Mesendoderm (in vitro differentiated cells): ENCODE results near the gene PPTC7.
"Not testable (repeated sequence)": the region's sequence is repeated elsewhere in the genome, so short reads cannot be mapped to it uniquely, and the experiment has no call there.

Experiments
- DNase-seq: peaks from one replicate; pipeline ENCODE4 v3.0.0; 2013
- H2AK5ac ChIP-seq: 2 replicates; pipeline ENCODE4 v1.6.1; 2013; ENCODE audit warnings: low read length, inconsistent platforms
- H2BK120ac ChIP-seq: 2 replicates; pipeline ENCODE4 v1.6.1; 2013; ENCODE audit warnings: low read depth, mild to moderate bottlenecking, low read length, moderate library complexity, mixed read lengths
- H2BK15ac ChIP-seq: replicated peaks from 2 replicates; pipeline ENCODE4 v1.6.1; 2013; ENCODE audit warnings: low read depth, mild to moderate bottlenecking, moderate library complexity
- H2BK5ac ChIP-seq: 2 replicates; pipeline ENCODE4 v1.6.1; 2013; ENCODE audit warnings: low read length, inconsistent platforms
- H3K18ac ChIP-seq: 2 replicates; pipeline ENCODE4 v1.6.1; 2013; ENCODE audit warnings: mild to moderate bottlenecking, low read length, mixed read lengths
- H3K23ac ChIP-seq: one replicate; pipeline ENCODE4 v1.6.1; 2013; ENCODE audit warnings: low read length
- H3K27ac ChIP-seq: 2 replicates; pipeline ENCODE4 v1.5.1; 2013; ENCODE audit warnings: low read depth, mild to moderate bottlenecking, inconsistent platforms, low read length, moderate library complexity
- H3K27me3 ChIP-seq: 2 replicates; pipeline ENCODE4 v1.6.1; 2013; ENCODE audit warnings: low read length, control low read depth, mild to moderate bottlenecking, inconsistent platforms; ENCODE audit not compliant: insufficient read depth, poor library complexity
- H3K36me3 ChIP-seq: 2 replicates; pipeline ENCODE4 v1.6.1; 2013; ENCODE audit warnings: low read length, inconsistent platforms; ENCODE audit not compliant: control insufficient read depth, insufficient read depth
- H3K4ac ChIP-seq: one replicate; pipeline ENCODE4 v1.6.1; 2013; ENCODE audit warnings: low read depth, mild to moderate bottlenecking, low read length, moderate library complexity
- H3K4me1 ChIP-seq: 2 replicates; pipeline ENCODE4 v1.6.1; 2013; ENCODE audit warnings: low read depth, low read length, inconsistent platforms; ENCODE audit not compliant: control insufficient read depth
- H3K4me2 ChIP-seq: 2 replicates; pipeline ENCODE4 v1.6.1; 2013; ENCODE audit warnings: low read length
- H3K4me3 ChIP-seq: 2 replicates; pipeline ENCODE4 v1.5.1; 2013; ENCODE audit warnings: mild to moderate bottlenecking, low read length
- H3K56ac ChIP-seq: one replicate; pipeline ENCODE4 v1.6.1; 2013; ENCODE audit warnings: low read length
- H3K79me1 ChIP-seq: 2 replicates; pipeline ENCODE4 v1.6.1; 2013; ENCODE audit warnings: low read length, inconsistent platforms
- H3K79me2 ChIP-seq: 2 replicates; pipeline ENCODE4 v1.6.1; 2013; ENCODE audit warnings: mild to moderate bottlenecking, low read length; ENCODE audit not compliant: control insufficient read depth, insufficient read depth
- H3K9ac ChIP-seq: 2 replicates; pipeline ENCODE4 v1.6.1; 2013; ENCODE audit warnings: low read length, inconsistent platforms
- H4K5ac ChIP-seq: one replicate; pipeline ENCODE4 v1.6.1; 2013; ENCODE audit warnings: low read length
- H4K8ac ChIP-seq: one replicate; pipeline ENCODE4 v1.6.1; 2013; ENCODE audit warnings: low read depth, mild to moderate bottlenecking, control low read depth, low read length, moderate library complexity
- WGBS: extraction: QIAGEN DNeasy Blood & Tissue Kit; methylation state at CpG from one replicate; pipeline ENCODE4 v1.1.7; 2013; ENCODE audit warnings: low lambda C conversion rate, missing lambda C conversion rate; ENCODE audit not compliant: insufficient coverage; ENCODE audit errors: extremely low coverage; 5-methylcytosine and 5-hydroxymethylcytosine counted together

Gene PPTC7

DNA sequence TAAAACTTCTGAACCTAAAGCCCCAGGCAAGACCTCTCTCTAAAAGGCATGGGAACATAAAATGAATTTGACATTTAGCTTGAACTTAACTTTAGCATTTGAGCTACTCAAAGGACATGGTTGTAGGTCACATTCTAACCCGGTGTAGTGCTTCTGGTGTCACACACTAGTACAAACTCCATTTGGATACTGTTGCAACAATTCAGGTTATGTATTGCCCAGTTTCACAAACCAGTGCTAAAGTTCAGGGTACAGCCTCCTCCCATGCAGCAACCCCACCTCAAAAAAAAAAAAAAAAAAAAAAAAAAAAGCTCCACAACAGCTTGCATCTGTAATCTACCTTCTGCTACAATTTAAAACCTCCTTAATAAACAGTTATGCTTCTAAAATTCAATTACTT is 7.8 kb downstream of the PPTC7 start:
- Histone ChIP-seq H2BK15ac (no peak overlapping the region), H3K79me2 (peaks cover 28% of the 10 kb centered on the region), H3K79me1 (peaks cover 13% of the 10 kb centered on the region), H3K4me3 (no peak overlapping the region), H2AK5ac (no peak overlapping the region), H3K4ac (no peak overlapping the region), H3K27me3 (no peaks in the 10 kb centered on the region), H3K4me2 (no peak overlapping the region), H2BK120ac (no peak overlapping the region), H3K36me3 (no peaks in the 10 kb centered on the region), H4K8ac (no peak overlapping the region), H3K18ac (no peak overlapping the region), H3K56ac (no peak overlapping the region), H2BK5ac (no peak overlapping the region), H3K9ac (no peak overlapping the region), H4K5ac (no peak overlapping the region), H3K23ac (no peak overlapping the region), H3K27ac (no peak overlapping the region), H3K4me1 (no peaks in the 10 kb centered on the region)
- DNase-seq = no peak
- no CpG with 5 or more reads among the region's 1 CpG for WGBS

DNA sequence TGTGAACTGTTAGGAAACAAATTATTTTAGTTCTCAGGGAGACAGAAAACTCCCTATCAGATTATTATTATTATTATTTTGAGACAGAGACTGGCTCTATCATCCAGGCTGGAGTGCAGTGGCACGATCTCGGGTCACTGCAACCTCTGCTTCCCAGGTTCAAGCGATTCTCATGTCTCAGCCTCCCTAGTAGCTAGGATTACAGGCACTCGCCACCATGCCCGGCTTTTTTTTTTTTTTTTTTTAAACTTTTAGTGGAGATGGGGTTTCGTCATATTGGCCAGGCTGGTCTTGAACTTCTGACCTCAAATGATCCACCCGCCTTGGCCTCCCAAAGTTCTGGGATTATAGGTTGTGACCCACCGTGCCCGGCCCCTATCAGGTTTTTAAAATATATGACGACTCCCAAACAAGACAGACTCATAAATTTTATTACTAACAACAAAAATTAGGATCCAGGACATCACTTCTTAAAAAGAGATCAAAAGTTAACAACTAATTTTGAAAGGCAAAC is 8.3 kb downstream of the PPTC7 start:
- H3K4me1 ChIP-seq, H4K5ac ChIP-seq, H2BK120ac ChIP-seq, H3K4me2 ChIP-seq, H3K4me3 ChIP-seq, H3K27me3 ChIP-seq, H3K18ac ChIP-seq, H2BK15ac ChIP-seq, H3K27ac ChIP-seq, H3K4ac ChIP-seq, H3K56ac ChIP-seq, H2BK5ac ChIP-seq, H3K36me3 ChIP-seq, H3K9ac ChIP-seq, DNase-seq, H4K8ac ChIP-seq, H3K23ac ChIP-seq, H2AK5ac ChIP-seq: not testable (repeated sequence)
- Histone ChIP-seq H3K79me2 (peaks cover 26% of the 10 kb centered on the region), H3K79me1 (peaks cover 13% of the 10 kb centered on the region)
- no CpG with 5 or more reads among the region's 10 CpGs for WGBS

DNA sequence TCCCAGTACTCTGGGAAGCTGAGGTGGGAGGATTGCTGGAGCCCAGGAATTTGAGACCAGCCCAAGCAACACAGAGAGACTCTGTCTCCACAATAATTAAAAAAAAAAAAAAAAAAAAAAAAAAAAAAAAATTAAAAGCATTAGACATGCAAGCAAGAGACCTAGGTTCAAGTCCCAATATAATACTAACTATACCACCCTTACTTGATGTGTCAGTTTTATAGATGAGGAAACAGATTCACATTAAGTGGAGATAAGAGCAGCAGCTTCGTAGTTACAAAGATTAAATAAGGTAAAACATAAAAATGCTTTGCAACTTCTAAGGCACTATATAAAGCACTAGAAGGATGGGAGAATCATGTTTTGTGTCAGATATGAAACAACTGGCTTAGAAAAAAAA is 9.1 kb downstream of the PPTC7 start:
- no peak overlapping the region for H2BK120ac ChIP-seq
- H3K4me3 ChIP-seq = no peak overlapping the region
- H3K18ac ChIP-seq = no peak overlapping the region
- H3K36me3 ChIP-seq = no peaks in the 10 kb centered on the region
- H3K23ac ChIP-seq = no peak overlapping the region
- peaks cover 21% of the 10 kb centered on the region for H3K79me2 ChIP-seq
- peaks cover 8% of the 10 kb centered on the region for H3K79me1 ChIP-seq
- H3K27ac ChIP-seq = no peak overlapping the region
- H2AK5ac ChIP-seq = no peak overlapping the region
- no peaks in the 10 kb centered on the region for H3K4me1 ChIP-seq
- WGBS = no CpG with 5 or more reads among the region's 1 CpG
- H4K5ac ChIP-seq = no peak overlapping the region
- no peak overlapping the region for H3K56ac ChIP-seq
- H2BK5ac ChIP-seq = no peak overlapping the region
- no peaks in the 10 kb centered on the region for H3K27me3 ChIP-seq
- no peak overlapping the region for H3K4me2 ChIP-seq
- no peak overlapping the region for H3K9ac ChIP-seq
- no peak overlapping the region for H3K4ac ChIP-seq
- H2BK15ac ChIP-seq = no peak overlapping the region
- DNase-seq = no peak
- no peak overlapping the region for H4K8ac ChIP-seq

DNA sequence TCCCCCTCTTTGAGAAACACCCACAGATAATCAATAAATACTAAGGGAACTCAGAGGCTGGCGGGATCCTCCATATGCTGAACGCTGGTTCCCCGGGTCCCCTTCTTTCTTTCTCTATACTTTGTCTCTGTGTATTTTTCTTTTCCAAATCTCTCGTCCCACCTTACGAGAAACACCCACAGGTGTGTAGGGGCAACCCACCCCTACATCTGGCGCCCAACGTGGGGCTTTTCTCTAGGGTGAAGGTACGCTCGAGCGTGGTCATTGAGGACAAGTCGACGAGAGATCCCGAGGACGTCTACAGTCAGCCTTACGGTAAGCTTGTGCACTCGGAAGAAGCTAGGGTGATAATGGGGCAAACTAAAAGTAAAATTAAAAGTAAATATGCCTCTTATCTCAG is 12.3 kb downstream of the PPTC7 start:
- H3K27me3 ChIP-seq = not testable (repeated sequence)

DNA sequence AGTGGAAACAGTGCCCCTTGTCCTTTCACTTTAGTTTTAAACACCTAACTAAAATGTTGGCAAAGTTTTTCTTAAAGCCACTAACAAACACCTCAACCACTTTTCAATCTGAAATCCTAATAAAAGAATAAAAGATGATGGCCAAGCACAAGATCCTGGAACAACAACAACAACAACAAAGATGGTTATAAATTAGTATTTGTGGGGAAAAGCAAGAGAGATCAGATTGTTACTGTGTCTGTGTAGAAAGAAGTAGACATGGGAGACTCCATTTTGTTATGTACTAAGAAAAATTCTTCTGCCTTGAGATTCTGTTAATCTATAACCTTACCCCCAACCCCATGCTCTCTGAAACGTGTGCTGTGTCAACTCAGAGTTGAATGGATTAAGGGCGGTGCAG is 13.3 kb downstream of the PPTC7 start:
- H2BK5ac ChIP-seq, H3K4me2 ChIP-seq, H3K4me3 ChIP-seq, H3K36me3 ChIP-seq, H3K56ac ChIP-seq, H4K8ac ChIP-seq, H4K5ac ChIP-seq, H2AK5ac ChIP-seq, H3K18ac ChIP-seq, H3K27ac ChIP-seq, DNase-seq, H3K23ac ChIP-seq, H3K9ac ChIP-seq, H2BK120ac ChIP-seq, H2BK15ac ChIP-seq, H3K27me3 ChIP-seq, H3K79me1 ChIP-seq, H3K4ac ChIP-seq, H3K4me1 ChIP-seq: not testable (repeated sequence)
- WGBS = no CpG with 5 or more reads among the region's 2 CpGs
- peaks cover 20% of the 10 kb centered on the region for H3K79me2 ChIP-seq

More for the DNA sequence above, 12.3 kb downstream of the PPTC7 start:
- not testable (repeated sequence) for H3K9ac ChIP-seq, H4K5ac ChIP-seq, H2BK120ac ChIP-seq, H3K36me3 ChIP-seq, H3K4me1 ChIP-seq, H3K27ac ChIP-seq, H3K4me2 ChIP-seq, H2BK15ac ChIP-seq, DNase-seq, H2AK5ac ChIP-seq, H4K8ac ChIP-seq, H3K18ac ChIP-seq, H3K4ac ChIP-seq, H3K23ac ChIP-seq, H3K56ac ChIP-seq, H2BK5ac ChIP-seq, H3K4me3 ChIP-seq
- Histone ChIP-seq H3K79me1 (peaks cover 10% of the 10 kb centered on the region), H3K79me2 (peaks cover 22% of the 10 kb centered on the region)
- WGBS = no CpG with 5 or more reads among the region's 16 CpGs

DNA sequence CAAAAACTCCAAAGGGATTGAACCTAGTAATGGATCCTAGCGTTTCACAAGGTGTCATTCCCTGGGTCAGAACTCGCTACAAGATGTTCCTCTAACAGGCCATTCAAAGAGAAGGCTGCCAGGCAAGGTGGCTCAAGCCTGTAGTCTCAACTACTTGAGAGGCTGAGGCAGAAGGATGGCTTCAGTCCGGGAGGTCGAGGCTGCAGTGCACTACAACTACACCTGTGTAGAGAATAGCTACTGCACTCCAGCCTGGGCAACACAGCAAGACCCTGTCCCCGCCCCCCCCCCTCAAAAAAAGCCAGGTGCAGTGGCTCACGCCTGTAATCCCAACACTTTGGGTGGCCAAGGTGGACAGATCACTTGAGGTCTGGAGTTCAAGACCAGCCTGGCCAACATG is 14.4 kb downstream of the PPTC7 start:
- H3K27me3 ChIP-seq = no peaks in the 10 kb centered on the region
- H3K4me1 ChIP-seq = peaks cover 4% of the 10 kb centered on the region
- H3K56ac ChIP-seq = no peak overlapping the region
- no peak overlapping the region for H3K18ac ChIP-seq
- no peak overlapping the region for H3K4me2 ChIP-seq
- H3K79me2 ChIP-seq = peaks cover 19% of the 10 kb centered on the region
- no peak overlapping the region for H3K23ac ChIP-seq
- WGBS = no CpG with 5 or more reads among the region's 6 CpGs
- DNase-seq = no peak
- no peak overlapping the region for H3K4me3 ChIP-seq
- no peak overlapping the region for H4K8ac ChIP-seq
- no peak overlapping the region for H2AK5ac ChIP-seq
- no peak overlapping the region for H3K4ac ChIP-seq
- no peak overlapping the region for H3K27ac ChIP-seq
- H3K9ac ChIP-seq = no peak overlapping the region
- no peak overlapping the region for H2BK15ac ChIP-seq
- H2BK120ac ChIP-seq = no peak overlapping the region
- H3K36me3 ChIP-seq = no peaks in the 10 kb centered on the region
- no peak overlapping the region for H4K5ac ChIP-seq
- no peak overlapping the region for H2BK5ac ChIP-seq
- H3K79me1 ChIP-seq = peaks cover 10% of the 10 kb centered on the region
